Stimulated activated CD8-positive, alpha-beta memory T cell treated with anti-CD3 and anti-CD28 coated beads, Interleukin-15, amount 100 ng/mL, for 24 hours (primary cell): Measurements from ENCODE around the gene CREB3L2.

ENCODE experiments used
- DNase-seq: peaks from one replicate; pipeline ENCODE4 v3.0.0-alpha.2; 2020; ENCODE audit warnings: low read depth

The CREB3L2 gene

GRCh38 chr7:138009350-138009653 is 7.4 kb upstream of the CREB3L2 start:
- no peak for DNase-seq

- no peak for DNase-seq
Measured at GRCh38 chr7:138008588-138009349, 6.9 kb upstream of the CREB3L2 start.

- DNase-seq: no peak
Measured at GRCh38 chr7:138008019-138008587, 6.2 kb upstream of the CREB3L2 start.

DNA sequence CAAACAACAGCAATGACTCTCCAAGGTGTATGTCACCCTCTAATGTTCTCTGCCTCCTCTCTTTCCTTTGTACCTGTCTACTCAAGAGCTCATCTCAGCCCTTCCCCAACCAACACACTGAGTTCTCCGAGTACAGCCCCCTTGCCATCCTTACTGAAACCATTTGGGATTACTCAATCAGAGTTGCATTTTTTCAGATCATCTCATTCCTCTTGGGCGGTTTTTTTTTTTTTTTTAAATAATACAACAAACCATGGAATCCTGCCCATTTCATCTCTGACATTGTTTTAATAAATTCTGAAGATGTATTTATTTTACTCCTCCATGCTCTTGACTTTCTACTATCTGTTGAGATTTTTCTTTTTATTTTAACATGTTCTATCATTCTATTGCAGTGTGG is 4.2 kb upstream of the CREB3L2 start:
- no peak for DNase-seq

- DNase-seq: no peak
Measured at GRCh38 chr7:138004936-138005335, 3.0 kb upstream of the CREB3L2 start.

DNA sequence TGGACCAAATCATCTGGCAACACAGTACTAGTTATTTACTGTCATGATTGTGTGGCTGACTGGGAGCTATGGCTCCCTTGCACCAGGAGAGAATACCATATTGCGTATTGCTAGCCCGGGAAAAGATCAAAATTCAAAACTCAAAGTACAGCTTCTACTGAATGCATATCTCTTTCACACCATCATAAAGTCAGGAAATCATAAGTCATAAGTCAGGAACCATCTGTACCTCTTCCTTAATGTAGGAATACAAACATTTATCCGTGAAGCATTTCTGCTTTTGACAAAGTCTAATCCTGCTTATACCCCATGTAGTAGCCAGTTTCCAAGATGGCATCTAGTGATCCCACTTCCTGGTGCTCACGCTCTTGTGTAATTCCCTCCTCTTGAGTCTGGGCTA is 2.2 kb upstream of the CREB3L2 start:
- DNase-seq: no peak

GRCh38 chr7:138002828-138003189 is 923 bp upstream of the CREB3L2 start:
- DNase-seq: no peak

DNA sequence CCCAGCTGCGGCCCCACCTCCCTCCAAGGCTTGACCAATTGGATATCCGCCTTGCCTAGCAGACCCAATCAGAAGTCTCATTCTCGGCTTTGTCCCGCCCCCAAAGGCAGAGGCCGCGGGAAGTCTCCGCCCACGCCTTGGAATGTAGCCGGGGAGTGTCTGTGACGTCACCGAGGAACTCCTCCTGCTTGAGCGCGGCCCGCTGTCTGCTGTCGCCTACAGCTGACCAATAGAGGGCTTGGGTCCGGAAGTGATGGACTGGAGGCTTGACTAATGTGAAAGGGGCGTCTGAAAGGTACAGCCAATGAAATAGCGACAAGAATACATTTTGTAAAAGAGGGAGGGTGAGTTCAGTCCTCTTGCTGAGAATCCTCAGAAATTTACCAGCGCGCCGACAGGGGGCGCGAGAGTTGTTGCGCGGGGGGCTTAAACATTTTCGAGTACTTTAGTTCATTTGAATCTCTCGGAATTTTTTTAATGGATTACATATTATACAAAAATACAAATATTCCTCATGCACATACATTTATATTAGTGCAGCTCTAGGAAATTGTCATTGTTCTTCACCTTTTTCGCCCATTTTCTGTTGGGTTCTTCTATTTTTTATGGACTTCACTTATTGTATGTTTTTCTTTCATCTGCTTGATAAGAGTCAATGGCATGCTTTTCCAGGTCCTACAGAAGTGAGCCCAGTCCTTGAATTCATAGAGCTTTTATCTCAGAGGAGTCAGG is 376 bp upstream of the CREB3L2 start:
- peak; percentile 91 for DNase-seq

DNA sequence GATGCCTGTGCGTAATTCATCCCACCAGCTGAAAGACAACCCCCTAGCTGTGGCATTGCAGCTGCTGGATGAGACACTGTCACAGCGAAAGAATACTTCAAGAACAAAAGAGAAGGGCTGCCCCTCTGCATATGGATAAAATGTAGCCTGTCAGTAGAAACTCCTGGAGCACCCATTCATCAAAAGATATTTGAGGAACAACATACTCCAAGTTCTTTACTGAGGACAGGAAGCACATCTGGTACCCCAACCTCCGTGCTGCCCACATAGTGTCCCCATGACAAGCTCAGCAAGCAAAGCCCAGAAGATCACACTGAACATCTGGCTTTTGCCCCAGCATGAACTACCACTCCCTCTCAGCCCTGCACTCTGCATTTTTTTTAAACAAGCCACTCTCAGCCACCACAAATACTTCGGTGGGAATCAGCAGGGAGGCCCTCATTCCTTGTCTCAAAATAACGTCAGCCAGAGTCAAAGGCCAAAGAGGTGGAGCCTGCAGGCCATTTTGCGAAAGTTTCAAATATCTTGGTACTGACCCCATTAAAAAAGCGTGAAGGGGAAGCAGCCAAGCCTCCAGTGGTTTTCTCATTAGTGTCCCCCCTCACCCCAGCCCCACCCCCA is 1.7 kb downstream of the CREB3L2 start:
- no peak for DNase-seq

- no peak for DNase-seq
Measured at GRCh38 chr7:137999496-138000080, 2.3 kb downstream of the CREB3L2 start.

DNA sequence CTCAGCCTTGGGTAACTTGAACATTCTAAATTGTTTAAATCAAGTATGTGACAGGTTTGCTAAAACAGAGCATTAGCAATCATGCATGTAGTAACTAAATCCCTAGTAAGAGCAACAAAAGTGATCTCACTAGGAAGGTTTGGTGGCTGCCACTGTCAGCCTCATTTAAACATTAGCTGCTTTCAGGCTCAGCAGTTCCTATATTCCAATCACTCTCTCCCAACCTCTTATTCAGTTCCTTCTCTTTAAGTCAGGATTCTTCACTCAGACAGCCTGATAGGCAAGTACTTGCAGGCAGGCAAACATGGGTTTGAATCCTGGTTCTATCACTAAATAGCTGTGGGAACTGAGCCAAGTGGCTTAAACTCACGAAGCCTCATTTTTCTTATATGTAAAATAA is 3.6 kb downstream of the CREB3L2 start:
- DNase-seq: no peak

GRCh38 chr7:137996871-137997270 is 5.0 kb downstream of the CREB3L2 start:
- DNase-seq: no peak

DNA sequence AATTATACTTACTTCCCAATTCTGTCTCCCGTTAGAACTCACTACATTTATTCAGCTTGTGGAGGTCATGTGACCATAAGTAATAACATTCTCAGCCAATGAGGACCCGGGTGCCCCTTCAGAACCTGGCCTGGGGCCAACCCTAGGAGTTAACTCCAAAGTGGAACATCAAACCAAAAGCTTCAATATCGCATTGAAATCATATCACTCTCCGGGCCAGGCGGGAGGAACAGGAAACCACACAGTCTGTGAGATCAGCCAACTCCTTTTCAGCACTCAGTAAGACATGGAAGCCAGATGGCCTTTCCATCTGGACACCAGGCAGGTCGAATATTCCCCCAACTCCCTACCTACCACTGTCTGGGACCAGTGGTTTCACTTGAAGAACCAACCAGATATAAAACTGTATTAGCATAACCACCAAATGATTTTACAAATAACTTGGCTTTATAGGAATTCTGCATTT is 5.5 kb downstream of the CREB3L2 start:
- no peak for DNase-seq

- DNase-seq: no peak
Measured at GRCh38 chr7:137994216-137994615, 7.7 kb downstream of the CREB3L2 start.

DNA sequence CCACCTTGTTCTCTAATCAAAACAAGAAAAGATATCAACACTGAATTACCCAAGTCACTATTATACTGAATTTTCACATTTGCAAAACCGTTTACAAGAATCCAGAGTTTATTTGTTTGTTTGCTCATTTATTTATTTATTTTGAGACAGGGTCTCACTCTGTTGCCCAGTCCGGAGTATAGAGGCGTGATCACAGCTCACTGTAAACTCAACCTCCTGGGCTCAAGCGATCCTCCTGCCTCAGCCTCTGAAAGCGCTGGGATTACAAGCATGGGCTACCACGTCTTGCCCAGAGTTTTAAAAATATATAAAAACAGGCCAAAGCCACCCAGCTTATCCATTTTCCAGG is 8.5 kb downstream of the CREB3L2 start:
- no peak for DNase-seq

GRCh38 chr7:137992550-137993394 is 9.1 kb downstream of the CREB3L2 start:
- no peak for DNase-seq

- DNase-seq: no peak
Measured at GRCh38 chr7:137992104-137992549, 9.8 kb downstream of the CREB3L2 start.

GRCh38 chr7:137990251-137990941 is 11.5 kb downstream of the CREB3L2 start:
- DNase-seq: no peak

- DNase-seq: no peak
Measured at GRCh38 chr7:137989590-137989989, 12.3 kb downstream of the CREB3L2 start.

GRCh38 chr7:137989094-137989493 is 12.8 kb downstream of the CREB3L2 start:
- DNase-seq: no peak

DNA sequence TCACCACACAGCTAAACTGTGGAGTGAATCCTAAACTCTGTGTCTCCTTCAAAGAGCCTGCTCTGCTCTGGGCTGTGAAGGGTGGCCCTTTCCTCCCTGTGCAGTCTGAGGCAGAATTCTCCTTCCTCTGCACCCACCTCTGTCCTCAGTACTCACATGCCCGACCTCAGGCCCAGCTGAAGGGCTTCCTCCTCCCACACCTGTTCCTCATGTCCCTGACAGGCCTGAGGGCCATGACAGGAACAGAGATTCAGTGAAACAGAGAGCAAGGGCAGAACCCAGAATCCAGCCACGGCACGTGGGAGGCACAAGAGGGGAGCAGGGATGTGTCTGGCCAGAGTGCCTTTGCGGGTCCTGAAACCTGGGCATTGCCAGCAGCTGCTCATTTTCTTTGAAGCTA is 13.9 kb downstream of the CREB3L2 start:
- no peak for DNase-seq
